Fibroblast of lung (primary cell): ENCODE measurements around the gene MAD2L1BP. TPM values are rescaled to one million over a fixed set of nuclear protein-coding genes. Genes with fewer than 3 reads are reported as not detected.

Experiments used
- DNase-seq, 2 donors: peaks; one replicate each; pipeline versions ENCODE4 v3.0.0 to v3.0.0-alpha.2; 2010; ENCODE audit warnings: low read depth in 2 of 2
- H2AFZ ChIP-seq: 2 replicates; pipeline ENCODE4 v1.5.1; 2012; ENCODE audit warnings: low read length, control low read depth, inconsistent platforms
- H3K27ac ChIP-seq: 2 replicates; pipeline ENCODE4 v1.5.1; 2011; ENCODE audit warnings: low read length, control low read depth; ENCODE audit not compliant: insufficient read depth
- H3K27me3 ChIP-seq: 2 replicates; pipeline ENCODE4 v1.5.1; 2011; ENCODE audit warnings: mild to moderate bottlenecking, low read length; ENCODE audit not compliant: control insufficient read depth, insufficient read depth
- H3K36me3 ChIP-seq: 2 replicates; pipeline ENCODE4 v1.5.1; 2011; ENCODE audit warnings: low read length; ENCODE audit not compliant: control insufficient read depth, insufficient read depth
- H3K4me1 ChIP-seq: 2 replicates; pipeline ENCODE4 v1.5.1; 2011; ENCODE audit warnings: low read length; ENCODE audit not compliant: control insufficient read depth, insufficient read depth; ENCODE audit errors: extremely low read depth
- H3K4me2 ChIP-seq: 2 replicates; pipeline ENCODE4 v1.5.1; 2011; ENCODE audit warnings: low read length, control low read depth; ENCODE audit not compliant: insufficient read depth; ENCODE audit errors: extremely low read depth
- H3K4me3 ChIP-seq, 4 experiments: fragments of 200-600 bp in 1 of 4; sonication (generic) in 1 of 4; replicated peaks in 1 of 4; 2 replicates each; pipeline ENCODE4 v1.5.1; 2011 to 2016; ENCODE audit warnings: low read length in 4 of 4, low read depth in 3 of 4, mild to moderate bottlenecking in 3 of 4, control low read depth in 2 of 4, inconsistent platforms in 1 of 4, mixed read lengths in 1 of 4; ENCODE audit not compliant: insufficient read depth in 1 of 4; ENCODE audit errors: control extremely low read depth in 1 of 4
- H3K79me2 ChIP-seq: 2 replicates; pipeline ENCODE4 v1.5.1; 2012; ENCODE audit warnings: mild to moderate bottlenecking, low read length, inconsistent platforms; ENCODE audit not compliant: control insufficient read depth, insufficient read depth
- H3K9ac ChIP-seq: 2 replicates; pipeline ENCODE4 v1.5.1; 2011; ENCODE audit warnings: mild to moderate bottlenecking, low read length, control low read depth; ENCODE audit not compliant: insufficient read depth
- H3K9me3 ChIP-seq: 2 replicates; pipeline ENCODE4 v1.5.1; 2012; ENCODE audit warnings: low read depth, low read length; ENCODE audit not compliant: control insufficient read depth, insufficient read depth
- H4K20me1 ChIP-seq: 2 replicates; pipeline ENCODE4 v1.5.1; 2011; ENCODE audit warnings: low read length; ENCODE audit not compliant: control insufficient read depth, insufficient read depth; ENCODE audit errors: extremely low read depth
- CTCF ChIP-seq, 2 donors: IDR thresholded peaks in 1 of 2; conservative IDR thresholded peaks in 1 of 2; 1 replicate in 1 of 2; 2 replicates in 1 of 2; pipeline ENCODE4 v1.5.1; 2011 to 2012; ENCODE audit warnings: low read length in 2 of 2, control low read depth in 1 of 2, inconsistent platforms in 1 of 2, low read depth in 1 of 2, mild to moderate bottlenecking in 1 of 2
- EZH2 ChIP-seq: IDR thresholded peaks from 2 replicates; pipeline ENCODE4 v1.5.1; 2012; ENCODE audit warnings: low read length, control low read depth, mild to moderate bottlenecking; ENCODE audit errors: missing control alignments
- polyA plus RNA-seq, 2 donors: library from polyadenylated mRNA; depleted of rRNA in 1 of 2; stranded (reverse) in 1 of 2; unstranded in 1 of 2; fragments of >200 nt; gene quantifications; 2 replicates each; pipeline ENCODE4 v1.2.1, GENCODE V29; 2011 to 2012; ENCODE audit warnings: missing spikeins in 1 of 2
- total RNA-seq: library from RNA; depleted of rRNA; stranded (reverse); fragments of >200 nt; gene quantifications from 2 replicates; pipeline ENCODE4 v1.2.1, GENCODE V29; 2014

MAD2L1BP gene
- total and polyA plus RNA-seq, 2 donors (not counting 1 experiment from before 2014, with no cell fraction given), result 19.2 to 34.5 TPM

- Histone ChIP-seq H3K4me1 (peaks cover 8% of the 10 kb centered on the region), H3K36me3 (peaks cover 31% of the 10 kb centered on the region), H3K4me2 (no peak overlapping the region), H4K20me1 (no peaks in the 10 kb centered on the region), H3K9ac (no peak overlapping the region), H3K27me3 (no peaks in the 10 kb centered on the region), H2AFZ (no peak overlapping the region), H3K4me3 (no peak overlapping the region), H3K27ac (no peak overlapping the region), H3K9me3 (no peaks in the 10 kb centered on the region), H3K79me2 (no peaks in the 10 kb centered on the region)
- no peak for DNase-seq
- TF ChIP-seq EZH2 (no peak), CTCF (conservative IDR thresholded peaks at IDR 0.05 in 1 of 2, IDR thresholded peaks at IDR 0.05 in 1 of 2; ENCODE audit: low read depth in 1 of 2, low read length in 2 of 2) (no peak)
Measured at GRCh38 chr6:43674921-43675320, 39.3 kb downstream of the MAD2L1BP start.

- peaks cover 22% of the 10 kb centered on the region for H3K36me3 ChIP-seq
- no peak for DNase-seq
- TF ChIP-seq CTCF (conservative IDR thresholded peaks at IDR 0.05 in 1 of 2, IDR thresholded peaks at IDR 0.05 in 1 of 2; ENCODE audit: low read depth in 1 of 2, low read length in 2 of 2) (no peak), EZH2 (no peak)
- H3K4me2 ChIP-seq, result no peak overlapping the region
- H3K4me3 ChIP-seq, result no peak overlapping the region
- H3K4me1 ChIP-seq, result peaks cover 8% of the 10 kb centered on the region
- H4K20me1 ChIP-seq, result no peaks in the 10 kb centered on the region
- no peaks in the 10 kb centered on the region for H3K9me3 ChIP-seq
- H3K9ac ChIP-seq, result no peak overlapping the region
- no peaks in the 10 kb centered on the region for H3K27me3 ChIP-seq
- no peak overlapping the region for H2AFZ ChIP-seq
- H3K79me2 ChIP-seq, result peaks cover 4% of the 10 kb centered on the region
- H3K27ac ChIP-seq, result no peak overlapping the region
Measured at GRCh38 chr6:43676962-43677606, 41.4 kb downstream of the MAD2L1BP start.

- no peak for DNase-seq
- H3K9ac ChIP-seq, result no peak overlapping the region
- no peaks in the 10 kb centered on the region for H3K9me3 ChIP-seq
- H4K20me1 ChIP-seq, result no peaks in the 10 kb centered on the region
- no peak for TF ChIP-seq EZH2
- TF ChIP-seq CTCF (conservative IDR thresholded peaks at IDR 0.05 in 1 of 2, IDR thresholded peaks at IDR 0.05 in 1 of 2; ENCODE audit: low read depth in 1 of 2, low read length in 2 of 2), result no peak
- H3K4me1 ChIP-seq, result peaks cover 8% of the 10 kb centered on the region
- H3K27ac ChIP-seq, result no peak overlapping the region
- no peak overlapping the region for H3K4me3 ChIP-seq
- H3K79me2 ChIP-seq, result peaks cover 7% of the 10 kb centered on the region
- no peak overlapping the region for H3K4me2 ChIP-seq
- H3K27me3 ChIP-seq, result no peaks in the 10 kb centered on the region
- H3K36me3 ChIP-seq, result peaks cover 21% of the 10 kb centered on the region
- H2AFZ ChIP-seq, result no peak overlapping the region
Measured at GRCh38 chr6:43677759-43678158, 42.1 kb downstream of the MAD2L1BP start.
